Sigmoid colon (tissue), 7 donors: ENCODE results near the gene CENPU. TPM values are rescaled to one million over a fixed set of nuclear protein-coding genes. Genes with fewer than 3 reads are reported as not detected.

ENCODE experiments used
- DNase-seq: peaks from one replicate; pipeline ENCODE4 v3.0.0-alpha.2; 2019
- H3K27ac ChIP-seq, 4 donors: fragments of 200-600 bp; sonication (generic); one replicate each; pipeline ENCODE4 v1.5.1; 2016 to 2019; ENCODE audit warnings: mild to moderate bottlenecking in 1 of 4
- H3K27me3 ChIP-seq, 3 donors: fragments of 200-600 bp; sonication (generic); one replicate each; pipeline ENCODE4 v1.5.1; 2019; ENCODE audit warnings: mild to moderate bottlenecking in 1 of 3
- H3K36me3 ChIP-seq, 4 donors: fragments of 200-600 bp; sonication (generic); one replicate each; pipeline ENCODE4 v1.5.1; 2016 to 2019
- H3K4me1 ChIP-seq, 4 donors: fragments of 200-600 bp; sonication (generic); one replicate each; pipeline ENCODE4 v1.5.1; 2017 to 2019
- H3K4me3 ChIP-seq, 4 donors: fragments of 200-600 bp; sonication (generic); one replicate each; pipeline ENCODE4 v1.5.1; 2017 to 2019; ENCODE audit warnings: mild to moderate bottlenecking in 2 of 4, moderate library complexity in 1 of 4
- H3K9me3 ChIP-seq, 4 donors: fragments of 200-600 bp in 3 of 4; sonication (generic) in 3 of 4; one replicate each; pipeline versions ENCODE4 v1.5.1 to v1.6.1; 2013 to 2019
- CTCF ChIP-seq, 4 experiments: fragments of 450-650 bp in 3 of 4; fragments of 200-600 bp in 1 of 4; IDR thresholded peaks; one replicate each; pipeline ENCODE4 v1.5.1; 2016 to 2019; ENCODE audit warnings: antibody characterized with exemption in 4 of 4, mild to moderate bottlenecking in 3 of 4, moderate library complexity in 2 of 4
- EP300 ChIP-seq, 4 donors: sonication (generic); formaldehyde crosslinking; IDR thresholded peaks; one replicate each; pipeline ENCODE4 v1.6.1; 2017; ENCODE audit warnings: antibody characterized with exemption in 4 of 4
- POLR2A ChIP-seq, 2 donors: fragments of 450-650 bp; IDR thresholded peaks; one replicate each; pipeline ENCODE4 v1.6.1; 2016; ENCODE audit warnings: antibody characterized with exemption in 2 of 2, mild to moderate bottlenecking in 2 of 2, moderate library complexity in 2 of 2
- POLR2AphosphoS5 ChIP-seq, 4 donors: sonication (generic); formaldehyde crosslinking; IDR thresholded peaks; one replicate each; pipeline ENCODE4 v1.6.1; 2017; ENCODE audit warnings: antibody characterized with exemption in 4 of 4
- WGBS, 2 donors: extraction: QIAGEN DNeasy Blood & Tissue Kit; methylation state at CpG; one replicate each; pipeline ENCODE4 v1.1.7; 2013; 5-methylcytosine and 5-hydroxymethylcytosine counted together
- intact Hi-C: fragments of 100-400 bp; cut with DNase I; formaldehyde crosslinking; loops from one replicate; pipeline ENCODE4 v1.15.1; 2023
- polyA plus RNA-seq, 3 donors: library from polyadenylated mRNA; stranded (reverse); fragments of 200-250 nt; gene quantifications; one replicate each; pipeline ENCODE4 v1.2.3, GENCODE V29; 2013
- total RNA-seq, 4 donors: library from RNA; depleted of rRNA; stranded (reverse); fragments of >200 nt; gene quantifications; one replicate each; pipeline ENCODE4 v1.1.0, GENCODE V29; 2016
- donor health status: healthy with polysubstance abuse.
- donor health status: Bipolar disorder and iron deficiency.
- donor health status: healthy.

CENPU gene
- total and polyA plus RNA-seq, 7 donors, result 0.95 to 14.4 (median 2.8) TPM; not detected in 1

DNA sequence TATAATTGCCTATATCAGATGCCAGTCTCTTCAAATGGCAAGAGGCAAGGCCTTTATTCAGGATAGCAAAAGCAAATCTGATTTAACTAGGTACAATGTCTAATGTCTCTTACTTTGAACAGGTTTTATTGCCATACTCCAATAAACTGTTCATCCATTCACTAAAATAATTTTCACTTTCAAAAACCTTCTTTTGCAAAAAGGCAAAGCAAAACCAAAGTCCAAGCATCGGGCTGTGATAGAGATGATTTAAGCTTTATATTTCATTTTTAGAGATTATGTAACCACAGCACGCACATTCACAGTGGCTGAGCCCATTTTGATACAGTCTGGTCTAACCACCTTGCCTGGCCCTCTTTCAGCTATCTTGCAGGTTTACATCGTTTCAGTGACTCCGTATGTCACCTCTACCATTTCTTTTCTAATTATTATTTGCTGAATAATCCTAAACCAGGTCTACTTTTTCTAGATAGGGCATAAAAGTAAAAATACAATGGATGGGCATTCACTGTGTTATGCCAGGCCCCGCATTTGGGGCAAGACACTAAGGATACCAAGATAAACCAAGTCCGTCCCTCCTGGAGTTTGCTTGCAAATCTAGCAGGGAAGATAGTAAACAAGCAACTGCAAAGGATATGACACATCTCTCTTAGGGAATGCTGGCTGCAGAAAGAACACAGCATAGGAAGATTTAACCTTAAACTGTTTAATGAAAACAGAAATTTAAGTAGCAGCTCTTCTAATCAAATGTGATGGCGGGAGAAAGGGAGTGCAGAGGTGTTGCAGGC lies 86.4 kb downstream of the CENPU start:
- intact Hi-C loops, result loop anchor here (2.0 to 5.0 kb wide), 4 partner anchors 87 to 179 kb away; partner anchors contain the start of genes CENPU and IRF2
- 13 to 55% methylated on average over 7 of the region's 7 CpGs for WGBS, 2 donors
- Histone ChIP-seq H3K27ac (peak overlapping the region; percentile 94 to 100 (median 97)), H3K27me3 (no peaks in the 10 kb centered on the region), H3K4me1 (peaks cover 0 to 58% (median 36%) of the 10 kb centered on the region in 4 donors), H3K36me3 (no peaks in the 10 kb centered on the region), H3K9me3 (no peaks in the 10 kb centered on the region), H3K4me3 (peak overlapping the region; percentile 78 to 87 (median 86))
- no peak for DNase-seq
- TF ChIP-seq EP300 (IDR thresholded peaks at IDR 0.05), result no peak
- no peak for TF ChIP-seq POLR2A (IDR thresholded peaks at IDR 0.05)
- no peak for TF ChIP-seq CTCF (IDR thresholded peaks at IDR 0.05)

GRCh38 chr4:184645904-184646610 lies 87.8 kb downstream of the CENPU start:
- Histone ChIP-seq H3K36me3 (no peaks in the 10 kb centered on the region), H3K9me3 (no peaks in the 10 kb centered on the region), H3K27ac (peak overlapping the region in 3 of 4 donors; percentile 94 to 97 (median 97)), H3K4me1 (peaks cover 0 to 59% (median 36%) of the 10 kb centered on the region in 4 donors), H3K4me3 (no peak overlapping the region), H3K27me3 (no peaks in the 10 kb centered on the region)
- TF ChIP-seq POLR2A (IDR thresholded peaks at IDR 0.05), result no peak
- TF ChIP-seq EP300 (IDR thresholded peaks at IDR 0.05), result no peak
- TF ChIP-seq POLR2AphosphoS5 (IDR thresholded peaks at IDR 0.05), result no peak
- TF ChIP-seq CTCF (IDR thresholded peaks at IDR 0.05), result no peak
- no peak for DNase-seq
- intact Hi-C loops, result loop anchor here (5.0 kb wide), 2 partner anchors 101 to 174 kb away; partner anchors contain the start of gene IRF2
- 30 to 57% methylated on average over 6 of the region's 6 CpGs for WGBS, 2 donors

DNA sequence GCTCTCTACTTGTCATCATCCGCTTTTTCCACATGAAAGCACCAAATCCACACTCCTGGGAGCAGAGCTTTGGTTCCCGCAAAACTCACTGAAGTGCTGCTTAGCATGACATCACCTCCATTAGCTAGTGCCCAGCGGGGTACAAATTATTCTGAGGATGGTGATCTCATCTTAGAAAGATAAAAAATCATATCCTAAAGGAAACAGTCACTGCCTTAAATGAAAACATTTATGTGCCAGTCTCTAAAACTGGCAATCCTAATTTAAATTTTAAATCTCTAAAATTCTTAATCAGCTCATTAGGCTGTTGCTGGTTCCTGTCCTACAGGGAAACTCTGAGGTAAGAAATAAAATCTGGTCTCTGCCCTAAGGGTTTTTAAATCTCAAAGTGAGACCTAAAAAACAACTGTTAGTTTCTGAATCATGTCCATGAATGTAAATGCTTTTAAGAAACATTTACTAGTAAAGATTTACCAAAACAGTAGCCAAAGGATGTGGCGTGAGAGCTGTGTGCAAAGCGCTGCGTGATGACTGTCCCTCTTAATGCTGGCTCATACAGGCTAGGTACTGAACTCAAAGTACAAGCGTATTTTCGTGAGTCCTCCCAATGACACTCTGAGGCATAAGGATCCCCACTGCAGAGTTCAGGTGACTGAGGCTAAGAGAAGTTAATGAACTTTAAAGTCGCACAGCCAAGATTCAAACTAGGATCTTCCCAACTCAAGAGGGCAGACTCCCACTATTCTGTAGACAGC lies 89.2 kb downstream of the CENPU start:
- no peak for DNase-seq
- H3K36me3 ChIP-seq, result no peaks in the 10 kb centered on the region
- H3K27me3 ChIP-seq, result no peaks in the 10 kb centered on the region
- TF ChIP-seq CTCF (IDR thresholded peaks at IDR 0.05) (no peak), EP300 (IDR thresholded peaks at IDR 0.05) (no peak), POLR2A (IDR thresholded peaks at IDR 0.05) (no peak), POLR2AphosphoS5 (IDR thresholded peaks at IDR 0.05) (no peak)
- peak overlapping the region in 2 of 4 donors; percentile 3 to 37 for H3K27ac ChIP-seq
- H3K4me3 ChIP-seq, result no peak overlapping the region
- WGBS, 2 donors, result 85 to 88% methylated on average over 9 of the region's 9 CpGs
- intact Hi-C loops, result loop anchor here (5.0 kb wide), 2 partner anchors 103 to 172 kb away; partner anchors contain the start of gene IRF2
- H3K9me3 ChIP-seq, result no peaks in the 10 kb centered on the region
- H3K4me1 ChIP-seq, result peaks cover 0 to 58% (median 35%) of the 10 kb centered on the region in 4 donors

Other genes with a start within 250 kb of the CENPU start
- gene CASP3, start 84.6 kb downstream of the CENPU start, total RNA-seq, result 10 to 100 TPM in 3 of 4 donors, 1 to 10 TPM in 1; 9.4 to 20.3 (median 17.7) TPM
- gene CASP3, start 84.6 kb downstream of the CENPU start, polyA plus RNA-seq, result 10 to 100 TPM; 35.7 to 70.1 (median 48.6) TPM
- 10 to 100 TPM; 18.7 to 32.1 (median 29.9) TPM for gene PRIMPOL, start 84.4 kb downstream of the CENPU start, total RNA-seq
- gene PRIMPOL, start 84.4 kb downstream of the CENPU start, polyA plus RNA-seq, result 10 to 100 TPM; 12.0 to 67.3 (median 30.5) TPM
- 100 to 1,000 TPM in 2 of 4 donors, 10 to 100 TPM in 2; 37.8 to 118 (median 72.3) TPM for gene ACSL1, start 91.9 kb upstream of the CENPU start, total RNA-seq
- gene ACSL1, start 91.9 kb upstream of the CENPU start, polyA plus RNA-seq, result 100 to 1,000 TPM in 1 of 3 donors, 10 to 100 TPM in 2; 31.7 to 121 (median 57.1) TPM